Upper lobe of left lung (tissue), 4 donors: ENCODE measurements around the gene CABLES1.

Experiments used
- POLR2AphosphoS5 ChIP-seq, 2 donors: sonication (generic); formaldehyde crosslinking; IDR thresholded peaks; one replicate each; pipeline ENCODE4 v1.5.1; 2017; ENCODE audit warnings: antibody characterized with exemption in 2 of 2
- TF ChIP-seq, protein P1 (sequence below), 6 experiments: fragments of 450-650 bp in 4 of 6; fragments of 200-600 bp in 2 of 6; sonication (generic) in 2 of 6; IDR thresholded peaks; one replicate each; pipeline ENCODE4 v1.5.1; 2016 to 2019; ENCODE audit warnings: antibody characterized with exemption in 6 of 6

DNA sequence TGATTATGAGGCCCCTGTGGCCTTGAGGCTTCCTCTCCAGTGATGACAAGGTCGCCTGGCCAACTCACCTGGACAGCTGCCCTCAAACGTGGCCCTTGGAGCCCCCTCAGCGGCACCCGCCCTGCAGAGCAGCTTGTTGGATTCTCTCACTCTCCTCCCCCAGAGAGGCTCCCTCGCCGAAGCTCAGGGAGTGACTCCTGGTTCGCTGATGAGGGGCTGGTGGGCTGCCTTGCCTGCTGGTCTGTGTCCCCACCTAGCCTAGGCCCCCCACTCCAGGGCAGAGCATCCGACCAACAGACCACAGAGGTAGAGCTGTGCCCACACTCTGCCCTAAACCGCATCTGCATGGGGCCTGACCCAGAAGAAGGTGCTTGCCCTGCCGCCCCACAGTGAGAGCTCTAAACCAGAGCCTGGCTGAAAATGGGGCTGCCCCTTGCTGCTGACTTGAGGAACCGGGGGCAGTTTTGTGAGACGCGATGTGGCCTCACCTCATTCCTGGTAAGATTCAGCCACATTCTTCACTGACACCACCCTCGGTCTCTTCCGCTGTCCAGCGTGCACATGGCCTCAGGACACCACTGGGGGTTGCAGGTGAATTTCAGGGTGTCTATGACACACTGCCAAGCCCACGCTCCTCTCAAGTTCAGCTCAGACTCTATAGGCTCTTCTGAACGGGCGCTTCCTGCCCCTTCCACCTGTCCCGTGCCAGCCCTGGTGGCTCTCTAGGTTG is 131.6 kb downstream of the CABLES1 start:
- TF ChIP-seq, protein P1, sequence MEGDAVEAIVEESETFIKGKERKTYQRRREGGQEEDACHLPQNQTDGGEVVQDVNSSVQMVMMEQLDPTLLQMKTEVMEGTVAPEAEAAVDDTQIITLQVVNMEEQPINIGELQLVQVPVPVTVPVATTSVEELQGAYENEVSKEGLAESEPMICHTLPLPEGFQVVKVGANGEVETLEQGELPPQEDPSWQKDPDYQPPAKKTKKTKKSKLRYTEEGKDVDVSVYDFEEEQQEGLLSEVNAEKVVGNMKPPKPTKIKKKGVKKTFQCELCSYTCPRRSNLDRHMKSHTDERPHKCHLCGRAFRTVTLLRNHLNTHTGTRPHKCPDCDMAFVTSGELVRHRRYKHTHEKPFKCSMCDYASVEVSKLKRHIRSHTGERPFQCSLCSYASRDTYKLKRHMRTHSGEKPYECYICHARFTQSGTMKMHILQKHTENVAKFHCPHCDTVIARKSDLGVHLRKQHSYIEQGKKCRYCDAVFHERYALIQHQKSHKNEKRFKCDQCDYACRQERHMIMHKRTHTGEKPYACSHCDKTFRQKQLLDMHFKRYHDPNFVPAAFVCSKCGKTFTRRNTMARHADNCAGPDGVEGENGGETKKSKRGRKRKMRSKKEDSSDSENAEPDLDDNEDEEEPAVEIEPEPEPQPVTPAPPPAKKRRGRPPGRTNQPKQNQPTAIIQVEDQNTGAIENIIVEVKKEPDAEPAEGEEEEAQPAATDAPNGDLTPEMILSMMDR (IDR thresholded peaks at IDR 0.05) = no peak
- no peak for TF ChIP-seq POLR2AphosphoS5 (IDR thresholded peaks at IDR 0.05)
